ENCODE results near the gene KRT7.
"Not testable (repeated sequence)": the region's sequence is repeated elsewhere in the genome, so short reads cannot be mapped to it uniquely, and the experiment has no call there.

KRT7 gene

GRCh38 chr12:52231305-52232202, 1.5 kb upstream of the KRT7 start:
- no peak for DNase-seq

- no peak for DNase-seq
These were observed 805 bp upstream of the KRT7 start for GRCh38 chr12:52232203-52232673.

- no peak for DNase-seq
These were observed 592 bp downstream of the KRT7 start for GRCh38 chr12:52233462-52234207.

GRCh38 chr12:52234223-52234810, 1.3 kb downstream of the KRT7 start:
- no peak for DNase-seq

GRCh38 chr12:52235001-52235764, 2.1 kb downstream of the KRT7 start:
- no peak for DNase-seq

GRCh38 chr12:52235822-52236361, 2.8 kb downstream of the KRT7 start:
- DNase-seq: no peak

- no peak for DNase-seq
These were observed 3.5 kb downstream of the KRT7 start for GRCh38 chr12:52236386-52237050.

GRCh38 chr12:52238207-52238840, 5.3 kb downstream of the KRT7 start:
- DNase-seq: no peak

GRCh38 chr12:52238916-52239646, 6.0 kb downstream of the KRT7 start:
- no peak for DNase-seq

GRCh38 chr12:52239767-52240166, 6.7 kb downstream of the KRT7 start:
- no peak for DNase-seq

GRCh38 chr12:52240247-52240646, 7.2 kb downstream of the KRT7 start:
- not testable (repeated sequence) for DNase-seq

GRCh38 chr12:52241205-52241842, 8.3 kb downstream of the KRT7 start:
- DNase-seq: no peak

- DNase-seq: no peak
These were observed 9.6 kb downstream of the KRT7 start for GRCh38 chr12:52242442-52243258.

- DNase-seq: no peak
These were observed 10.3 kb downstream of the KRT7 start for GRCh38 chr12:52243259-52243855.

GRCh38 chr12:52243856-52244614, 11.0 kb downstream of the KRT7 start:
- DNase-seq: no peak

- no peak for DNase-seq
These were observed 11.6 kb downstream of the KRT7 start for GRCh38 chr12:52244615-52244994.

GRCh38 chr12:52245259-52245961, 12.4 kb downstream of the KRT7 start:
- DNase-seq: no peak
